ENCODE results near the gene GPR137.

GPR137 gene

DNA sequence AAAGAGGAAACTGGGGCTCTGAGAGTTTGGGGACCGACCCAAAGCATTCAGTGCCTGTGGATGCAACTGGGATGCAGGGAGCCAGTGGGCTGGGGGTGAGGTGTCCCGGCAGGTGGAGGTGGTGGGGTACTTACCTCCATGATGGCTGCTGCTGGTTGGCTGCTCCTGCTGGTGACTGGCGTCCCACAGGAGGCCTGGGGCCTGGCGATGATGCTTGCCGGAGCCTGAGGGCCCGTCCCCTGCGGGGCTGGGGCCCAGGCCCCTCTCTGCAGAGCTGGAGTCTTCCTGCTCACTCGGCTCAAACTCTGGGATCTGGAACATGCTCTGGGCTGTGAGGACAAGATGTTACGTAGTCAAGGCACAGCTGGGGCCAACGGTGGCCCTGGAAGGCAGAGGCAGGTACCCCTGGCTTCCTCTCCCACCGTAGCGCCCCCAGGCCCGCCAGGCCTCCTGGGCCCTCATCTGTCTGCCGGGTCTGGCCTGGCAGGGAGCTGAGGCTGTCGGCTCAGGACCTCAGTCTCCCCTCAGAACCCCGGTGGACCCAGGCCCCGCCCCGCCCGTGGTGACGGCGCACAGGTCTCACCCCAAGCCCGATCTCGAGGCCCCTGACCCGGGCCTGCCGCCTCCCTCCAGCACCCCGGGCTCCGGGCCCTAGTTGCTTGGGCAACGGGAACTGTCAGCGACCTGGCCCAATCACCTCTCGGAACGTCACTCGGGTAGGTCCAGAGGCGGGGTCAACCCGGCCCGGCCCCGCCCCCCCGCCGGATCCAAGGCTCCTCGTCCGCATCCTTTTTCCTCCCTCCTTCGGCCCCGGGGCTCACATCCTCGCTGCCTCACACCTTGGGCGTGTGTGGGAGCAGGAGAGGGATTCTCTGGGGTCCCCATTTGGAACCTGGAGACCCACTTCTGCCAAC is 1.3 kb upstream of the GPR137 start, which contains the start of gene BAD:
TSS of gene BAD (minus strand) at position 618 of the 914 bp plus-strand sequence. CDS start at position 321, 297 bp downstream.
- in situ Hi-C loops (cut with MboI; ENCODE audit: low sequenced_read_pairs), result no loop called here

DNA sequence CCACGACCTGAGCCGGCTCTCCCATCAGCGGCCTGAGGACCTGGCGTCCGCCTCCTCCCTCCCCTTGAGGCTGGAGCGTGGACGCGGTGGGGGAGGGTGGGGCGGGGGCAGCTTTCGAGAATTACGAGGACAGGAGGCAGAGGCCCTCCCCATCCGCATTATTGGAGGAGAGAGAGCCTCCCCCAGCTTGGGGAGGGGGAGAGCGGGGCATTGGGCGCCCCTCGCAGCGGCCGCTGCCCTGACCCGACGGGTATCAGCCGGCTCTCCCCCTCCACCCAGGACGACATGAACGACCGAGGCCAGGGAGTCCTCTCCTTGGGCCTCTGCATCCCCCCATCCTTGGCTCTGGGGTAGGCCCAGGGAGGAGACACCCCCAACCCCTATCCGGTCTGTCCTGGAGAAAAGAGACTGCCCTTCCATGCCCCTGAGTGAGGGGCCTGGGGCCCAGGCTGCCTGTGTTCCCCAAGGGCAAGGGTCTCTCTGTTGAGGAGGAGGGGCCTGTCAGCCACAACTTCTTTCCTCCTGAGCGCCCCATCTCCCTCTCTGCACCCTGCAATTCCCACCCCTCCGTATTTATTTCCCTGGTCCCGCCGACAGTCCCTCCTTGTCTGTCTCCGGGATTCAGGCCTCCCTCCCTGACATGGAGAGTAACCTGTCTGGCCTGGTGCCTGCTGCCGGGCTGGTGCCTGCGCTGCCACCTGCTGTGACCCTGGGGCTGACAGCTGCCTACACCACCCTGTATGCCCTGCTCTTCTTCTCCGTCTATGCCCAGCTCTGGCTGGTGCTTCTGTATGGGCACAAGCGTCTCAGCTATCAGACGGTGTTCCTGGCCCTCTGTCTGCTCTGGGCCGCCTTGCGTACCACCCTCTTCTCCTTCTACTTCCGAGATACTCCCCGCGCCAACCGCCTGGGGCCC is 495 bp downstream of the GPR137 start:
- in situ Hi-C loops (cut with MboI; ENCODE audit: low sequenced_read_pairs), result no loop called here

DNA sequence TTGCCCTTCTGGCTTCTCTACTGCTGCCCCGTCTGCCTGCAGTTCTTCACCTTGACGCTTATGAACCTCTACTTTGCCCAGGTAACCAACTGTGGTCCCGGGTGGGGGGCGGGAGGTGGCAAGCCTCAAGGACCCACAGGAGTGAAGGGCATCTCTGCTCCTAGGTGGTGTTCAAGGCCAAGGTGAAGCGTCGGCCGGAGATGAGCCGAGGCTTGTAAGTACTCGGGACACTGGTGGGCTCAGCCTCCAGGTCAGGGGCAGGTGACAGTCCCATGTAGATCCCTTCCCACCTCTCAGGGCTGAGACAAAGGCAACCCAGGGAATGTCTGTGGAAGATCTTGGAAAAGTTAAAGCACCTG is 1.1 kb downstream of the GPR137 start:
- in situ Hi-C loops (cut with MboI; ENCODE audit: low sequenced_read_pairs), result no loop called here

DNA sequence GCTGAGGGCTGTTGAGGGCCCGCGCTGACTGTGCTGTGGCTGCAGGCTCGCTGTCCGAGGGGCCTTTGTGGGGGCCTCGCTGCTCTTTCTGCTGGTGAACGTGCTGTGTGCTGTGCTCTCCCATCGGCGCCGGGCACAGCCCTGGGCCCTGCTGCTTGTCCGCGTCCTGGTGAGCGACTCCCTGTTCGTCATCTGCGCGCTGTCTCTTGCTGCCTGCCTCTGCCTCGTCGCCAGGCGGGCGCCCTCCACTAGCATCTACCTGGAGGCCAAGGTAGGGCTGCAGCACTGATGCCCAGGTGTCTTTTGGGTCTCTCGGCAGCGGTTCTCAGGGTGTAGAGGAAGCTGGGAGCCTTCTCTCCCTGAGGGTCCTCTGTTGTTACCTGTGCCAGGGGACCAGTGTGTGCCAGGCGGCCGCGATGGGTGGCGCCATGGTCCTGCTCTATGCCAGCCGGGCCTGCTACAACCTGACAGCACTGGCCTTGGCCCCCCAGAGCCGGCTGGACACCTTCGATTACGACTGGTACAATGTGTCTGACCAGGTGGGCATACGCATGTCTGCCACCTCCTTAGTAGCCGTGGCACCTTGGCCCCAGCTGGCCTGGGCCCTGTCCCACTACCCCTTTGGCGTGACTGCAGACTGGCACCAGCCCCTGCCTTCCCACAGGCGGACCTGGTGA is 2.2 kb downstream of the GPR137 start:
- in situ Hi-C loops (cut with MboI; ENCODE audit: low sequenced_read_pairs), result no loop called here

DNA sequence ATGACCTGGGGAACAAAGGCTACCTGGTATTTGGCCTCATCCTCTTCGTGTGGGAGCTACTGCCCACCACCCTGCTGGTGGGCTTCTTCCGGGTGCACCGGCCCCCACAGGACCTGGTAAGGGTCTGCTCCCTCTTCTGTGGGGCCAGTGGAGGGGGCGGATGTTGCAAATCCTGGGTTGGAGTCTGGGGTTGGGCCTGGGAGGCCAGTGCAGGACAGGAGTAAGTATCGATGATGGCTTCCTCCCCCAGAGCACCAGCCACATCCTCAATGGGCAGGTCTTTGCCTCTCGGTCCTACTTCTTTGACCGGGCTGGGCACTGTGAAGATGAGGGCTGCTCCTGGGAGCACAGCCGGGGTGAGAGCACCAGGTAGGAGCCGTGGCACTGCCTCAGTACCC is 2.7 kb downstream of the GPR137 start:
- in situ Hi-C loops (cut with MboI; ENCODE audit: low sequenced_read_pairs), result no loop called here

DNA sequence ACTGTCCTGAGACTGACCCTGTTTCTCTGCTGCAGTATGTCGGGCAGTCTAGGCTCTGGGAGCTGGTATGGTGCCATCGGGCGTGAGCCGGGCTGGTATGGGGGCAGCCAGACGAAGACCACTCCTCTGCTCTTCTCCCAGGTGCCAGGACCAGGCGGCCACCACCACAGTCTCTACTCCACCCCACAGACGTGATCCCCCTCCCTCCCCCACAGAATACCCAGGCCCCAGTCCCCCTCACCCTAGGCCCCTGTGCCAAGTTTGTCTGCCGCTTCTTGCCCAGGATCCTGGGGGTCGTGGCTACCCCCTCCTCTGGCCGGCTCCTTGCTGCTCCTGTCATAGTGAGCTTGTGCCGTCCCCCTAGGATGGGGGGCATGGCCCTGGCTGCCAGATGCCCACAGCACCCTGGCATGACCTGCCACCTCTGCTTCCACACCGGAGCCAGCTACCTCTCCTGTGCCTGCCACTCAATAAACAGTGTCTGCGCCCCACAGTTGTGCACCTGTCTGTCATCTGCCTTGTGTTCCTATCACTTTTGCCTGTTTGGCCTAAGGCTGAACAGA is 3.4 kb downstream of the GPR137 start:
- in situ Hi-C loops (cut with MboI; ENCODE audit: low sequenced_read_pairs), result no loop called here

DNA sequence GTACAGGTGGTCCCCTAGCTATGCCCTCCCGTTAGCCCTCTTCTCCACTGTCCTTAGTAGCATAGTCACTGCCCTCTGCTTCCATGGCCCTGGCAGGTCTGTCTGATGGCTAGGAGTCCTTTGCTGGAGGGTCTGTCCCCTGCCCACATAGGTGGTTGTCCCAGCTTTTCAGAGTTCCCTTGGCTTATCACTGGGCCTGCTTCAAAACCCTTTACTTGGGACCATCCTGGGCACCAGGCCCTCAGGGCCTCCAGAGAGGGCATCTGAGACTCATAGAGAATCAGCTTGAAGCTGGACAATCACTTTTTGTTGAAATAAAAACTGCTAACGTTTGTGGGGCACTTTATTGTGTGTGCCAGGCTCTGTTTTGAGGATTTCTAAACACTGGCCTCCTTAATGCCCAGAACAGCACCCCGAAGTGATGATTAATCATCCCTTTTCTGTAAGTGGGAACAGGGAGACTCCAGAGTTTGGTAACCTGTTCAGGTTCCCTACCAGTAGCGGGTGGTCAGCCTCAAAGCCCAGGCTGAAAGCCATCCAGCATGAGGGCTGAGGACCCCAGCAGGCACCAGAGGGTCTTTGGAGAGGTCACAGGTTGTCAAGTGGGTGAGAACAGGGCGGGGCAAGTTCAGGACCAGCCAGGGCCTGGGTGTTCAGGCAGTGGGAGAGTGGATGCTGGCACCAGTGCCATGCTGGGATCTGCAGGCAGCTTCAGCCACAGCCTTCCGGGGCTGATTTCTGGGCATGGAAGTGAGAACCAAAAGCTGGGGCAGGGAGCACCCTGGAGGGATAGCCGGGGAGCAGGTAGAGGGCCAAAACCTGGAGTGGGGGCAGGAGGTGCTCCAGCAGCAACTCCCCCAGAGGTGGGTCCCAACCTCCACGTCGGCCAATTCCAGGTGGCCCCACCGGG is 5.0 kb downstream of the GPR137 start:
- in situ Hi-C loops (cut with MboI; ENCODE audit: low sequenced_read_pairs), result no loop called here

DNA sequence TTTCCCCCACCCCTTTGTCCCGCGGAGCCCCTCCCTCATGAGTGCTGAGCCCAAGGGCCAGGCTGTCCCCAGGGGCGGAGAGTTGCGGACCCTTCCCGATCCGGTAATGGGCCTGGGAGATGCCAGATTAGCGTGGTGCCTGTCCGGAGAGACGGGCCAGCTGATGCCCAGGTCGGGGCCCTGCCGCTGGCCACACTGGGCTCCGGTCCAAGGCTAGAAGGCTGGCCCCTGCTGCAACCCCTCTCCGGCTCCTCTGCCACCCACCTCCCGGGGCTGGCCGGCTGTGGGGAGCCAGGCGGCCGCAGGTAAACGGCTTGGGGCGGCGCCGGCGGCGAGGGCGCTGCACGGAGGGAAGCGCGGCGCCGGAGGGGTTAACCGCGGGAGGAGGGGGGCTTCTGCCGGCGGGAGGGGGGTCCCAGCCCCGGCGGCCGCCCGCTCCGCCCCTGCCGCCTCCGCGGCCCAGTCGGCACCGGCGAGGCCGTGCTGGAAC is 5.7 kb downstream of the GPR137 start, which contains the start of gene KCNK4:
TSS of gene KCNK4 (plus strand) at position 41 of the 490 bp plus-strand sequence. CDS start 1,717 bp downstream, outside the sequence.
- in situ Hi-C loops (cut with MboI; ENCODE audit: low sequenced_read_pairs), result no loop called here

DNA sequence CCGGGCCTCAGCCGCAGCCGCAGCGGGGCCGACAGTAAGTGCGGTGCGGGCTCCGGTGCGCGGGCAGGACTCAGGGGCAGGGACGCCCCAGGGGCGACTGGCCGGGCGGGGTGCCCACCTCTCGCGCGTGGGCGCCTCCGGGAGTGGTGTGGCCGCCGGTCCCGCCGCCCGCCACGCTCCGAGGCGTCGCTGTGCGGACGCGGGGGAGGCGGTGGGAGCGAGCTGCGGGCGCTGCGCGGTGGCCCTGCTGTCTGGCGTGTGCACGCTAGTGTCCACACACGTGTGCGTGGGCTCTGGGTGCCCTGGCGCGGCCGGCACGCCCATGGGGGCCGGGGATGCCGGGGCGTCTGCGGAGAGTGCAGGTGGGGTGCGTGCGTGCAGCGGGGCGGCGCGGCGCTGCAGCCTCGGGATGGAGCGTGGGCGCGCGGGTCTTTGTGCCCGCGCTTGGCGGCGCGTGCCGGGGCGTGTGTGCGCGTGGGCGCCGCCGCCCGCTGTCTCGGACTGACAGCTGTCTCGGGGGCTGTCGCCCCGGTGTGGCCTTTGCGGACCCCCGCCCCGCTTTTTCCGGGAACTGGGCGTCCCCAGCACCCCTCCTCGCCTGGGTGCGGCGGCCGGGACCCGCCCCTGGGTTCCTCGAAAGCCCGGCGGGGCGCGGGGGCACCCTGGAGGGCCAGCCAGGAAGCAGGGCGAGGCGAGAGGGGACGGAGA is 6.3 kb downstream of the GPR137 start:
- in situ Hi-C loops (cut with MboI; ENCODE audit: low sequenced_read_pairs), result no loop called here

DNA sequence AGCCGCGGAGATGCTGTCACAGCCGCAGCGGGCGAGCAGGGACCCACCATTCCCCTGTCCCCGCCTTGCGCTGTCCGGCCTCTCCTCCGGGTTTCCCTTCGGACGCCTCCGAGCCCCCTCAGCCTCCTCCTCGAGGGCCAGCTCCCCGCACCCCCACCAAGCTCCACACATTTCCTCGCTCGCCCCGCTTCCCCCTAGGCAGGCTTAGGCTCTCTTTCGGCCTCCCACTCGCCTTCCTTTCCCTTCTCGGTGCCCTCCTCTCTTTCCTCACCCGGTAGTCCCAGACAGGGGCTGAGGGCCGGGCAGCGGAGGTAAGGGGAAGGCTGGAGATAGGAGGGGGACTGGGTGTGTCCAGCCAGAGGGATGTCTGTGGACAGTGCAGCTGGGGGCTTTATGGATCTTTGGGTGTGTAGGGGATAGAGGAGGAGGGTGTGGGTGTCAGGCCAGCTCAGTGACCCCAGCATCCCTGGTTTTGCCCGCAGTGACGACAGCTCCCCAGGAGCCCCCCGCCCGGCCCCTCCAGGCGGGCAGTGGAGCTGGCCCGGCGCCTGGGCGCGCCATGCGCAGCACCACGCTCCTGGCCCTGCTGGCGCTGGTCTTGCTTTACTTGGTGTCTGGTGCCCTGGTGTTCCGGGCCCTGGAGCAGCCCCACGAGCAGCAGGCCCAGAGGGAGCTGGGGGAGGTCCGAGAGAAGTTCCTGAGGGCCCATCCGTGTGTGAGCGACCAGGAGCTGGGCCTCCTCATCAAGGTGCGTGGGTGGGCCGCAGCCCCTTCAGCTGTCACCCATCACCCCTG is 7.0 kb downstream of the GPR137 start:
- in situ Hi-C loops (cut with MboI; ENCODE audit: low sequenced_read_pairs), result no loop called here

DNA sequence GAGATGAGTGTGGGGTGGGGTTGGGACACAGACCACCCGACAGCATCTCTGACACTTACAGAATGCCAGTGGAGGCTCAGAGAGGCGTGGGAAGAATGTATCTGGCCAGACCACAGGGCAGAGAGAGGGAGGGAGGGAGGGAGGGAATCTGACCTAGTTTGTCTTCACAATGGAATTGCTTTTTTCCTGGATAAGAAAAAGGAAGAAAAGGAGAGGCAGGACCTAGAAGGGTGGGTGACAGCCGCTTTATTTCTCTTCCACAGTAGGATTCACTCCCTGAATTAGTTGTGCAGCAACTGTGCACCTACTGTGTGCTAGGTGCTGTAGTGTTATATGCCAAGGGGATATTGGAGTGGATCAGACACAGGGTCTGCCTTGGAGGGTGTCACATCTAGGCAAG is 9.1 kb downstream of the GPR137 start:
- in situ Hi-C loops (cut with MboI; ENCODE audit: low sequenced_read_pairs), result no loop called here

DNA sequence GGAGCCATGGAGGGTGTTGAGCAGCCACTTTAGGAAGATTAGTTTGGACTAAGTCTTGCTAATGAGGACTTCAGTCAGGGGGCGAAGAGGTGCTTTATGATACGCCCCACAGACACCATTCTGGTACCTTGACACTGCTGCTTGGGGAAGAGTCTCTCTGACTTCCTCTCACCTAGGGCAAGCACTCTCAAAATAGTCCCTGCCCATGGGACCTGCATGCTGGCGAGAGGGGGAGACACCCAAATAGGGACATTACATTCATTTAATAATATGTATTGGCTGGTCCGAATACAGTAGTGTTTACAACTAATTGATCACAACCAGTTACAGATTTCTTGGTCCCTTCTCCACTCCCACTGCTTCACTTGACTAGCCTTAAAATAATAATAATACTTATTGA is 10.1 kb downstream of the GPR137 start:
- in situ Hi-C loops (cut with MboI; ENCODE audit: low sequenced_read_pairs), result no loop called here

DNA sequence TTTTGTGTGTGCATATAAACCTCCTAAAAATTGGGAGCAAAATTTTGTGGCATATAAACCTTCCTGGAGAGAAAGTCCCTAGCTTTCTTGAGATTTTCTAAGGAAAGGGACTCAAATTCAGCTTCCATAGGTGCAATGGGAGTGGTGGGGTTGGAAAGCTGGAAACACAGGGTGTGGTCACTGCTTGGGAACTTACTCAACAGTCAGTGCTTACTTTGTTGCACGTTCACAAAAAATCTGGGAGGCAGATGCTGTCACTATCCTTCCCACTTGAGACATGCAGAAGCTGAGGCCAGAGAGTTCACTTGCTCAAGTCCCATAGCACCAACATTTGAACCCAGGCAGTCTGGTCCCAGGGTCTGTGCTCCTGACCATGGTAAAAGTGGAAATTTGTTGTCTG is 10.6 kb downstream of the GPR137 start:
- in situ Hi-C loops (cut with MboI; ENCODE audit: low sequenced_read_pairs), result no loop called here

DNA sequence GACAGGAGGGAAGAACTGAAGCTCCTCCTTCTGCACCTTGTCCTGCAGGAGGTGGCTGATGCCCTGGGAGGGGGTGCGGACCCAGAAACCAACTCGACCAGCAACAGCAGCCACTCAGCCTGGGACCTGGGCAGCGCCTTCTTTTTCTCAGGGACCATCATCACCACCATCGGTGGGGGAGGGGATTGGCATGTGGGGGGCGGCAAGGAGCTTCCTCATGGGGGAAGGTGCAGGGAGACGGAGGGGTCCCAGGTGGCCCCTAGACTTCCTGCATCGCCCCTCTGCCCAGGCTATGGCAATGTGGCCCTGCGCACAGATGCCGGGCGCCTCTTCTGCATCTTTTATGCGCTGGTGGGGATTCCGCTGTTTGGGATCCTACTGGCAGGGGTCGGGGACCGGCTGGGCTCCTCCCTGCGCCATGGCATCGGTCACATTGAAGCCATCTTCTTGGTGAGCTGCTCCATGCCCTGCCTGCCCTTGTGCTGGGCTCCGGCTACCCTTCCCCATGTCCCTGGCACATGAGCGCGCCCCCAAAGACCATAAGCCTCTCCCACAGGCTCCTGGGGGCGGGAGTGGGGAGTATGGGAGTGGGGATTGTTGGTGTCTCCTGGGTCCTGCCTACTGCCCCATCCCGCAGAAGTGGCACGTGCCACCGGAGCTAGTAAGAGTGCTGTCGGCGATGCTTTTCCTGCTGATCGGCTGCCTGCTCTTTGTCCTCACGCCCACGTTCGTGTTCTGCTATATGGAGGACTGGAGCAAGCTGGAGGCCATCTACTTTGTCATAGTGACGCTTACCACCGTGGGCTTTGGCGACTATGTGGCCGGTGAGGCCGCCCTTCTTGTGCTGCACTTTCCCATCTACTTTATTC is 11.4 kb downstream of the GPR137 start:
- in situ Hi-C loops (cut with MboI; ENCODE audit: low sequenced_read_pairs), result no loop called here

DNA sequence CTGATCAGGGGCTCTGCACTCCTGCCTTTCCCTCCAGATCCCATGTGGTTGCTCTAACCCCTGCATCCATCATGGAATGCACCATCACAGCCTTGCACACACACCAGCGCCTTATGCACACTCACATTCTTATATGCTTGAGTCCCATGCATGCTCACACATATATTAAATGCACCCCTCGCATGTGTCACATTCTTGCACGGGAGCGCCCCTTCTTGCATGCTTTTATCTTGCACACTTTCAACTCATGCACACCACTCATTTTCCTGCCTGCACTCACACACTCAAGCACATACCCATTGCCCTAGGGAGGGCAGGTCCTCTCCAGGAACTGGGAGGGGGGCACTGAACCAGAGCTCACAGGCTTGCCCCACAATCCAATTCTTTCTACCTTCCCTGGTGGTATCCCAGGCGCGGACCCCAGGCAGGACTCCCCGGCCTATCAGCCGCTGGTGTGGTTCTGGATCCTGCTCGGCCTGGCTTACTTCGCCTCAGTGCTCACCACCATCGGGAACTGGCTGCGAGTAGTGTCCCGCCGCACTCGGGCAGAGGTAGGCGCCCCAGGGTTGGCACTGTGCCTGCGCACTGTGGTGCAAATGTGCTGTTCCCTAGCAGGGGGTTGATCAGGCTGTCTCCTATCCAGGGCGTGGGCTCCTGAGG is 12.2 kb downstream of the GPR137 start:
- in situ Hi-C loops (cut with MboI; ENCODE audit: low sequenced_read_pairs), result no loop called here

DNA sequence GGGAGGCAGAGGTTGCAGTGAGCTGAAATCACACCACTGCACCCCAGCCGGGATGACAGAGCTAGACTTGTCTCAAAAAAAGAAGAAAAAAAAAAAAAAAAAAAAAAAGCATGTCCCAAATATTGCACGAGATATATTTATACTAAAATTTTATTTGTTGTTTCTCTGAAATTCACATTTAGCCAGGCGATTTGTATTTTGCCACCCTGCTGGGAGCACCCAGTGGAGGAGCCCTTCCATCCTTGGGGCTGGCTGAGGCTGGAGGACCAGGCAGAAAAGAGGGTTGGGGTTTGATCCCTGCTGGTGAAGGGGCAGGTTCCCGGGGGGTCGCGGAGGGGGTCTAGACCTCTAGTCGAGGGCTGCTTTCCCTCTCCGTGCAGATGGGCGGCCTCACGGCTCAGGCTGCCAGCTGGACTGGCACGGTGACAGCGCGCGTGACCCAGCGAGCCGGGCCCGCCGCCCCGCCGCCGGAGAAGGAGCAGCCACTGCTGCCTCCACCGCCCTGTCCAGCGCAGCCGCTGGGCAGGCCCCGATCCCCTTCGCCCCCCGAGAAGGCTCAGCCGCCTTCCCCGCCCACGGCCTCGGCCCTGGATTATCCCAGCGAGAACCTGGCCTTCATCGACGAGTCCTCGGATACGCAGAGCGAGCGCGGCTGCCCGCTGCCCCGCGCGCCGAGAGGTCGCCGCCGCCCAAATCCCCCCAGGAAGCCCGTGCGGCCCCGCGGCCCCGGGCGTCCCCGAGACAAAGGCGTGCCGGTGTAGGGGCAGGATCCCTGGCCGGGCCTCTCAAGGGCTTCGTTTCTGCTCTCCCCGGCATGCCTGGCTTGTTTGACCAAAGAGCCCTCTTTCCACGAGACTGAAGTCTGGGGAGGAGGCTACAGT is 13.6 kb downstream of the GPR137 start:
- in situ Hi-C loops (cut with MboI; ENCODE audit: low sequenced_read_pairs), result no loop called here

Data from HL-60/S4 treated with phorbol 12-myristate 13-acetate at 8.2 ng/mL for 4 days and 3 days (cell line).